Astrocyte (in vitro differentiated cells and primary cell): Measurements from ENCODE around the gene BCKDHB. TPM values are rescaled to one million over a fixed set of nuclear protein-coding genes. Genes with fewer than 3 reads are reported as not detected.
A peak's percentile ranks its signal among the peaks of the same experiment; 100 is the strongest.
"Not testable (repeated sequence)": the region's sequence is repeated elsewhere in the genome, so short reads cannot be mapped to it uniquely, and the experiment has no call there.

Source experiments
- DNase-seq: peaks from one replicate; pipeline ENCODE4 v3.0.0-alpha.2; 2010; ENCODE audit warnings: low read depth
- FAIRE-seq: peaks from 2 replicates; lab custom pipeline; 2011; peaks lifted over from hg19 to GRCh38; lab: Jason Lieb, UNC
- H2AFZ ChIP-seq: 2 replicates; pipeline ENCODE4 v1.6.0; 2012; ENCODE audit warnings: low read depth, low read length, inconsistent platforms
- H3K27ac ChIP-seq: 2 replicates; pipeline ENCODE4 v1.5.1; 2011; ENCODE audit warnings: low read depth, low read length, inconsistent platforms
- H3K27me3 ChIP-seq: 2 replicates; pipeline ENCODE4 v1.6.0; 2011; ENCODE audit warnings: low read length, inconsistent platforms; ENCODE audit not compliant: insufficient read depth
- H3K36me3 ChIP-seq: 2 replicates; pipeline ENCODE4 v1.5.1; 2011; ENCODE audit warnings: low read length, inconsistent platforms; ENCODE audit not compliant: insufficient read depth
- H3K4me1 ChIP-seq: 2 replicates; pipeline ENCODE4 v1.5.1; 2011; ENCODE audit warnings: low read length, inconsistent platforms; ENCODE audit not compliant: insufficient read depth
- H3K4me2 ChIP-seq: 2 replicates; pipeline ENCODE4 v1.6.0; 2012; ENCODE audit warnings: low read length, inconsistent platforms
- H3K4me3 ChIP-seq: 2 replicates; pipeline ENCODE4 v1.5.1; 2011; ENCODE audit warnings: low read depth, mild to moderate bottlenecking, low read length, inconsistent platforms; ENCODE audit not compliant: insufficient read depth
- H3K79me2 ChIP-seq: 2 replicates; pipeline ENCODE4 v1.6.0; 2012; ENCODE audit warnings: mild to moderate bottlenecking, low read length, inconsistent platforms; ENCODE audit not compliant: insufficient read depth
- H3K9ac ChIP-seq: 2 replicates; pipeline ENCODE4 v1.6.0; 2012; ENCODE audit warnings: mild to moderate bottlenecking, low read length, inconsistent platforms
- H3K9me3 ChIP-seq: 2 replicates; pipeline ENCODE4 v1.5.1; 2012; ENCODE audit warnings: low read depth, mild to moderate bottlenecking, low read length, inconsistent platforms; ENCODE audit not compliant: insufficient read depth
- H4K20me1 ChIP-seq: 2 replicates; pipeline ENCODE4 v1.6.0; 2012; ENCODE audit warnings: low read length, inconsistent platforms; ENCODE audit not compliant: insufficient read depth
- H3K27ac Mint-ChIP-seq: one replicate; pipeline ENCODE4 v1.8.0; 2021; ENCODE audit warnings: mild to moderate bottlenecking, mixed read lengths; ENCODE audit not compliant: unreplicated experiment
- H3K27me3 Mint-ChIP-seq: one replicate; pipeline ENCODE4 v1.8.0; 2021; ENCODE audit warnings: low read depth, mixed read lengths; ENCODE audit not compliant: unreplicated experiment
- H3K36me3 Mint-ChIP-seq: one replicate; pipeline ENCODE4 v1.8.0; 2021; ENCODE audit warnings: low read depth, mixed read lengths; ENCODE audit not compliant: unreplicated experiment
- H3K4me1 Mint-ChIP-seq: one replicate; pipeline ENCODE4 v1.8.0; 2021; ENCODE audit warnings: low read depth, mixed read lengths; ENCODE audit not compliant: unreplicated experiment
- H3K4me3 Mint-ChIP-seq: one replicate; pipeline ENCODE4 v1.8.0; 2021; ENCODE audit warnings: mild to moderate bottlenecking, moderate library complexity, mixed read lengths; ENCODE audit not compliant: unreplicated experiment
- H3K9me3 Mint-ChIP-seq: one replicate; pipeline ENCODE4 v1.8.0; 2021; ENCODE audit warnings: mild to moderate bottlenecking, mixed read lengths; ENCODE audit not compliant: unreplicated experiment
- EZH2 ChIP-seq: IDR thresholded peaks from 2 replicates; pipeline ENCODE4 v1.6.1; 2012; ENCODE audit warnings: mild to moderate bottlenecking, low read length, inconsistent platforms; ENCODE audit not compliant: insufficient read depth
- total RNA-seq: library from RNA; stranded (reverse); gene quantifications from 2 replicates; pipeline ENCODE4 v1.2.1, GENCODE V29; 2021
- TF ChIP-seq, protein P1 (sequence below): IDR thresholded peaks from 2 replicates; pipeline ENCODE4 v1.5.1; 2011; ENCODE audit warnings: low read depth, mild to moderate bottlenecking, inconsistent platforms, low read length, moderate library complexity; ENCODE audit not compliant: insufficient read depth

Gene BCKDHB
- total RNA-seq, 1 donor from 2014 or later: 18.4 TPM

DNA sequence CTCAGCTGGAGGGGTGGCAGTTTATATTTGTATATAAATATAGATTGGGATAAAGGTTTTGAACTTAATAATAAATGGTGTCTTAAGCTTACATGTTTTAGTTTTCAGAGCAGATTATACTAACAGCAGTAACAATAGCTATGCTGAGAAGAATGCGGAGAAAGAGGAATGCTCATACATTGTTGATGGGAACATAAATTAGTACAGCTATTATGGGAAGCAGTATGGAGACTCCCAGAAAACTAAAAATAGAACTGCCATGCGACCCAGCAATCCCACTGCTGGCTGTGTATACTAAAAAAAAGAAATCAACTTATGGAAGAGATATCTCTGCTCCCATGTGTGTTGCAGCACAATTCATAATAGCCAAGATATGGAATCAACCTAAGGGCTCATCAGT, 127.9 kb downstream of the BCKDHB start:
- FAIRE-seq: peak; percentile 56
- H3K4me1 ChIP-seq: no peaks in the 10 kb centered on the region
- H3K4me1 Mint-ChIP-seq: no peaks in the 10 kb centered on the region
- H3K4me3 ChIP-seq: no peak overlapping the region
- no peak overlapping the region for H3K27ac ChIP-seq
- H3K36me3 Mint-ChIP-seq: no peaks in the 10 kb centered on the region
- H3K9me3 ChIP-seq: no peaks in the 10 kb centered on the region
- no peaks in the 10 kb centered on the region for H4K20me1 ChIP-seq
- H3K27ac Mint-ChIP-seq: no peak overlapping the region
- no peaks in the 10 kb centered on the region for H3K79me2 ChIP-seq
- H3K9me3 Mint-ChIP-seq: no peaks in the 10 kb centered on the region
- H3K36me3 ChIP-seq: no peaks in the 10 kb centered on the region
- H3K9ac ChIP-seq: no peak overlapping the region
- no peaks in the 10 kb centered on the region for H3K27me3 ChIP-seq
- no peak overlapping the region for H2AFZ ChIP-seq
- TF ChIP-seq, protein P1, sequence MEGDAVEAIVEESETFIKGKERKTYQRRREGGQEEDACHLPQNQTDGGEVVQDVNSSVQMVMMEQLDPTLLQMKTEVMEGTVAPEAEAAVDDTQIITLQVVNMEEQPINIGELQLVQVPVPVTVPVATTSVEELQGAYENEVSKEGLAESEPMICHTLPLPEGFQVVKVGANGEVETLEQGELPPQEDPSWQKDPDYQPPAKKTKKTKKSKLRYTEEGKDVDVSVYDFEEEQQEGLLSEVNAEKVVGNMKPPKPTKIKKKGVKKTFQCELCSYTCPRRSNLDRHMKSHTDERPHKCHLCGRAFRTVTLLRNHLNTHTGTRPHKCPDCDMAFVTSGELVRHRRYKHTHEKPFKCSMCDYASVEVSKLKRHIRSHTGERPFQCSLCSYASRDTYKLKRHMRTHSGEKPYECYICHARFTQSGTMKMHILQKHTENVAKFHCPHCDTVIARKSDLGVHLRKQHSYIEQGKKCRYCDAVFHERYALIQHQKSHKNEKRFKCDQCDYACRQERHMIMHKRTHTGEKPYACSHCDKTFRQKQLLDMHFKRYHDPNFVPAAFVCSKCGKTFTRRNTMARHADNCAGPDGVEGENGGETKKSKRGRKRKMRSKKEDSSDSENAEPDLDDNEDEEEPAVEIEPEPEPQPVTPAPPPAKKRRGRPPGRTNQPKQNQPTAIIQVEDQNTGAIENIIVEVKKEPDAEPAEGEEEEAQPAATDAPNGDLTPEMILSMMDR: no peak
- TF ChIP-seq EZH2: no peak
- DNase-seq: no peak
- H3K4me3 Mint-ChIP-seq: no peak overlapping the region
- H3K27me3 Mint-ChIP-seq: no peaks in the 10 kb centered on the region
- H3K4me2 ChIP-seq: no peak overlapping the region

DNA sequence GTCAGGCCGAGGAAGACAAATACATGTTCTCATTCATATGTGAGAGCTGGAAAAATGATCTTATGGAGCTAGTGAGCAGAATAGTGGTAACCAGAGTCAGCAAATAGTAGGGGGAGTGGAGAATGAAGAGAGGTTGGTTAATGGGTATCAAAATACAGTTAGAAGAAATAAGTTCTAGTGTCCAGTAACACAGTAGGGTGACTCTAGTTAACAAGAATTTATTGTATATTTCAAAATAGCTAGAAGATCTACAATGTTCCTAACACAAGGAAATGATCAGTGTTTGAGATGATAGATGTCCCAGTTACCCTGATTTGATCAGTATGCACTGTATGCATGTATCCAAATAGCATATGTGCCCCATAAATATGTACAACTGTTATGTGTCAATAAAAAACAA, 128.4 kb downstream of the BCKDHB start:
- Histone ChIP-seq H2AFZ (no peak overlapping the region), H3K27ac (no peak overlapping the region), H3K4me1 (no peaks in the 10 kb centered on the region), H4K20me1 (no peaks in the 10 kb centered on the region), H3K9me3 (no peaks in the 10 kb centered on the region), H3K9ac (no peak overlapping the region), H3K4me3 (no peak overlapping the region), H3K4me2 (no peak overlapping the region), H3K27me3 (no peaks in the 10 kb centered on the region), H3K36me3 (no peaks in the 10 kb centered on the region), H3K79me2 (no peaks in the 10 kb centered on the region)
- no peak for TF ChIP-seq EZH2
- H3K27me3 Mint-ChIP-seq: no peaks in the 10 kb centered on the region
- FAIRE-seq: no peak
- no peak for DNase-seq
- no peaks in the 10 kb centered on the region for H3K9me3 Mint-ChIP-seq
- H3K27ac Mint-ChIP-seq: no peak overlapping the region
- no peak overlapping the region for H3K4me3 Mint-ChIP-seq
- no peaks in the 10 kb centered on the region for H3K4me1 Mint-ChIP-seq
- peaks cover 2% of the 10 kb centered on the region for H3K36me3 Mint-ChIP-seq

DNA sequence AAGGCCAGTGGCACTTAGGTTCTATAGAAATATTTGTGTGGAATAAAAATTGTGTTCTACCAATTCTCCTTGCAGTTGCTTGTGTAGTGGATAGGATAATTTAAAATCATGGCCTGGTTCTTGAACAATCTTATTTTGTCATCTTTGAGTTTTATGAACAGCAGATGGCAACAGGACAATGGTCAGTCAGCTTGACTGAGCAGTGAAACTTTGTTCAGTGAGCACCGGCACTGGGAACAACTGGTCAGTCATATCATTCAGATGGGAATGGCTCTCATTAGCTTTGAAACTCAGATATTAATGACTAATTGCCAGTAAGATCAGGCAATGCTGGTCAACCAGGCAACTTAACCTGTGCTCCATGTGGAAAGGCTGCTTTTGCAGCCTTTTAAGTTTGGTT, 129.2 kb downstream of the BCKDHB start:
- Histone ChIP-seq H3K9me3 (no peaks in the 10 kb centered on the region), H3K4me1 (no peaks in the 10 kb centered on the region), H3K79me2 (no peaks in the 10 kb centered on the region), H4K20me1 (no peaks in the 10 kb centered on the region), H3K9ac (no peak overlapping the region), H2AFZ (no peak overlapping the region), H3K4me2 (no peak overlapping the region), H3K4me3 (no peak overlapping the region), H3K27ac (no peak overlapping the region), H3K36me3 (no peaks in the 10 kb centered on the region), H3K27me3 (no peaks in the 10 kb centered on the region)
- Mint-ChIP-seq H3K27ac (no peak overlapping the region), H3K4me3 (no peak overlapping the region), H3K36me3 (peaks cover 6% of the 10 kb centered on the region), H3K27me3 (no peaks in the 10 kb centered on the region), H3K4me1 (no peaks in the 10 kb centered on the region), H3K9me3 (no peaks in the 10 kb centered on the region)
- FAIRE-seq (no peak), DNase-seq (no peak)
- TF ChIP-seq, protein P1: no peak
- no peak for TF ChIP-seq EZH2

DNA sequence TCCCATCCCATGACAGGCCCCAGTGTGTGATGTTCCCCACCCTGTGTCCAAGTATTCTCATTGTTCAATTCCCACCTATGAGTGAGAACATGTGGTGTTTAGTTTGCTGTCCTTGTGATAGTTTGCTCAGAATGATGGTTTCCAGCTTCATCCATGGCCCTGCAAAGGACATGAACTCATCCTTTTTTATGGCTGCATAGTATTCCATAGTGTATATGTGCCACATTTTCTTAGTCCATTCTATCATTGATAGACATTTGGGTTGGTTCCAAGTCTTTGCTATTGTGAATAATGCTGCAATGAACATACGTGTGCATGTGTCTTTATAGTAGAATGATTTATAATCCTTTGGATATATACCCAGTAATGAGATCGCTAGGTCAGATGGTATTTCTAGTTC, 132.3 kb downstream of the BCKDHB start:
- not testable (repeated sequence) for H3K4me1 Mint-ChIP-seq, H3K27me3 ChIP-seq, FAIRE-seq, H3K4me1 ChIP-seq, H3K36me3 ChIP-seq, H3K27ac Mint-ChIP-seq, H3K9me3 Mint-ChIP-seq, H3K4me2 ChIP-seq, H3K9me3 ChIP-seq, DNase-seq, H3K4me3 ChIP-seq, H4K20me1 ChIP-seq, H3K79me2 ChIP-seq, H3K36me3 Mint-ChIP-seq, H3K27me3 Mint-ChIP-seq, H3K9ac ChIP-seq, H3K27ac ChIP-seq, H2AFZ ChIP-seq, H3K4me3 Mint-ChIP-seq
